ENCODE data around the gene MSH5. TPM values are rescaled to one million over a fixed set of nuclear protein-coding genes. Genes with fewer than 3 reads are reported as not detected.
A peak's percentile ranks its signal among the peaks of the same experiment; 100 is the strongest.

Gene MSH5
- total and polyA plus RNA-seq, 9 of the 15 experiments (the other 6 are each of a cell fraction or from before 2014, with no cell fraction given): 12.5 to 104 (median 46.6) TPM

- Histone ChIP-seq H3K4me2 (ENCODE audit: insufficient read depth, low read length) (no peak overlapping the region), H3K9ac (ENCODE audit: insufficient read depth in 1 of 2, low read depth in 2 of 2, low read length in 2 of 2) (peak overlapping the region in 1 of 2 experiments; percentile 12; a peak in 1 of 4 replicates), H3K36me3 (ENCODE audit: control insufficient read depth, insufficient read depth, low read length) (peaks cover 49% of the 10 kb centered on the region), H3K4me3 (no peak overlapping the region), H3K27me3 (ENCODE audit: control insufficient read depth in 2 of 2, insufficient read depth in 2 of 2, low read length in 2 of 2) (no peaks in the 10 kb centered on the region), H2AFZ (ENCODE audit: low read depth, low read length) (no peak overlapping the region), H3K4me1 (replicated peaks in 1 of 2; ENCODE audit: control insufficient read depth in 2 of 2, insufficient read depth in 2 of 2, low read length in 2 of 2) (peaks cover 5 to 30% of the 10 kb centered on the region in 2 experiments; a peak in 4 of 5 replicates), H3K79me2 (ENCODE audit: control insufficient read depth, insufficient read depth, low read length) (no peaks in the 10 kb centered on the region), H3K27ac (ENCODE audit: extremely low read depth, low read depth, low read length) (no peak overlapping the region), H3K9me1 (ENCODE audit: control insufficient read depth, insufficient read depth, low read length) (no peaks in the 10 kb centered on the region), H3K9me3 (replicated peaks; ENCODE audit: control insufficient read depth, insufficient read depth, low read depth, low read length) (no peaks in the 10 kb centered on the region), H4K20me1 (replicated peaks; ENCODE audit: control insufficient read depth, insufficient read depth, low read length) (no peaks in the 10 kb centered on the region)
- peak in 2 of 4 experiments; percentile 66 to 79 for DNase-seq (ENCODE audit: extremely low read depth in 1 of 4, low spot score in 3 of 4)
- TSS peak; percentile 37 for BruUV-seq (replicated peaks)
- ChIA-PET POLR2A (interaction anchor here (0.6 to 4.6 kb wide), 10 partner anchors 8 to 100 kb away, joined by 3 to 29 read pairs (median 4); partner anchors contain the start of genes CLIC1, GPANK1 and MSH5), CTCF (ENCODE audit: low intra/inter-chr PET ratio) (no interaction called here)
- WGBS (ENCODE audit: insufficient coverage, low coverage, missing lambda C conversion rate): 34% methylated on average over 4 of the region's 4 CpGs
- intact Hi-C loops (cut with micrococcal nuclease): no loop called here
- FAIRE-seq: no peak
- no peak for TF ChIP-seq IRF1 (CRISPR knock-in tag; IDR thresholded peaks at IDR 0.05; ENCODE audit: borderline replicate concordance)
- no peak for TF ChIP-seq WHSC1 (IDR thresholded peaks at IDR 0.05; ENCODE audit: low read length)
- TF ChIP-seq GABPB2 (CRISPR knock-in tag; conservative IDR thresholded peaks at IDR 0.05): no peak
- TF ChIP-seq, protein P1, sequence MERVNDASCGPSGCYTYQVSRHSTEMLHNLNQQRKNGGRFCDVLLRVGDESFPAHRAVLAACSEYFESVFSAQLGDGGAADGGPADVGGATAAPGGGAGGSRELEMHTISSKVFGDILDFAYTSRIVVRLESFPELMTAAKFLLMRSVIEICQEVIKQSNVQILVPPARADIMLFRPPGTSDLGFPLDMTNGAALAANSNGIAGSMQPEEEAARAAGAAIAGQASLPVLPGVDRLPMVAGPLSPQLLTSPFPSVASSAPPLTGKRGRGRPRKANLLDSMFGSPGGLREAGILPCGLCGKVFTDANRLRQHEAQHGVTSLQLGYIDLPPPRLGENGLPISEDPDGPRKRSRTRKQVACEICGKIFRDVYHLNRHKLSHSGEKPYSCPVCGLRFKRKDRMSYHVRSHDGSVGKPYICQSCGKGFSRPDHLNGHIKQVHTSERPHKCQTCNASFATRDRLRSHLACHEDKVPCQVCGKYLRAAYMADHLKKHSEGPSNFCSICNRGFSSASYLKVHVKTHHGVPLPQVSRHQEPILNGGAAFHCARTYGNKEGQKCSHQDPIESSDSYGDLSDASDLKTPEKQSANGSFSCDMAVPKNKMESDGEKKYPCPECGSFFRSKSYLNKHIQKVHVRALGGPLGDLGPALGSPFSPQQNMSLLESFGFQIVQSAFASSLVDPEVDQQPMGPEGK (CRISPR knock-in tag; IDR thresholded peaks at IDR 0.05; ENCODE audit: borderline replicate concordance): no peak
- no peak for TF ChIP-seq ZNF589 (CRISPR knock-in tag; IDR thresholded peaks at IDR 0.05; ENCODE audit: low read depth)
- TF ChIP-seq, protein P2, sequence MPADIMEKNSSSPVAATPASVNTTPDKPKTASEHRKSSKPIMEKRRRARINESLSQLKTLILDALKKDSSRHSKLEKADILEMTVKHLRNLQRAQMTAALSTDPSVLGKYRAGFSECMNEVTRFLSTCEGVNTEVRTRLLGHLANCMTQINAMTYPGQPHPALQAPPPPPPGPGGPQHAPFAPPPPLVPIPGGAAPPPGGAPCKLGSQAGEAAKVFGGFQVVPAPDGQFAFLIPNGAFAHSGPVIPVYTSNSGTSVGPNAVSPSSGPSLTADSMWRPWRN (IDR thresholded peaks at IDR 0.05; ENCODE audit: low read depth): no peak
- no peak for TF ChIP-seq NCOR1 (IDR thresholded peaks at IDR 0.05)
- no peak for TF ChIP-seq ZNF354B (CRISPR knock-in tag; IDR thresholded peaks at IDR 0.05)
- TF ChIP-seq HSF4 (CRISPR knock-in tag; IDR thresholded peaks at IDR 0.05; ENCODE audit: borderline replicate concordance): no peak
- TF ChIP-seq ZNF24 (IDR thresholded peaks at IDR 0.05): no peak
- no peak for TF ChIP-seq ZNF121 (CRISPR knock-in tag; conservative IDR thresholded peaks at IDR 0.05)
- no peak for TF ChIP-seq DPF2 (IDR thresholded peaks at IDR 0.05)
- no peak for TF ChIP-seq TRIM24 (IDR thresholded peaks at IDR 0.05)
- TF ChIP-seq CTCF (IDR thresholded peaks at IDR 0.05 in 2 of 3, conservative IDR thresholded peaks at IDR 0.05 in 1 of 3; ENCODE audit: insufficient read depth in 2 of 3, low read depth in 1 of 3, low read length in 3 of 3): no peak
- no peak for TF ChIP-seq E2F4 (CRISPR knock-in tag; IDR thresholded peaks at IDR 0.05; ENCODE audit: low read depth)
- in situ Hi-C loops (cut with MboI): no loop called here
- ATAC-seq: peak; percentile 28
Observed at GRCh38 chr6:31764198-31764597, 24.4 kb downstream of the MSH5 start.
